H1 (cell line): ENCODE measurements around the gene DKC1.

Experiments
- CTCF ChIP-seq, 3 experiments: IDR thresholded peaks; 1 replicate in 2 of 3; 2 replicates in 1 of 3; pipeline versions ENCODE4 v1.5.1 to v1.6.1; 2011; ENCODE audit warnings: low read length in 3 of 3, mild to moderate bottlenecking in 3 of 3, inconsistent platforms in 2 of 3, low read depth in 1 of 3, moderate library complexity in 1 of 3; ENCODE audit not compliant: insufficient read depth in 1 of 3; ENCODE audit errors: control extremely low read depth in 1 of 3
- EP300 ChIP-seq, 2 experiments: IDR thresholded peaks; 1 replicate in 1 of 2; 2 replicates in 1 of 2; pipeline ENCODE4 v1.6.1; 2011 to 2012; ENCODE audit warnings: low read depth in 2 of 2, low read length in 2 of 2, mild to moderate bottlenecking in 2 of 2, borderline replicate concordance in 1 of 2, inconsistent platforms in 1 of 2, moderate library complexity in 1 of 2
- EZH2 ChIP-seq: fragments of 200-600 bp; sonication (generic); IDR thresholded peaks from 2 replicates; pipeline ENCODE4 v1.7.1; 2012; ENCODE audit warnings: low read depth, mild to moderate bottlenecking, moderate library complexity, low read length, inconsistent platforms; ENCODE audit not compliant: severe bottlenecking
- JUN ChIP-seq: IDR thresholded peaks from 2 replicates; pipeline ENCODE4 v1.6.1; 2011; ENCODE audit warnings: low read depth, mild to moderate bottlenecking, improper control_type of control experiment, low read length
- MAFK ChIP-seq: IDR thresholded peaks from 2 replicates; pipeline ENCODE4 v1.6.1; 2012; ENCODE audit warnings: low read depth, mild to moderate bottlenecking, improper control_type of control experiment, low read length
- POLR2A ChIP-seq, 2 experiments: IDR thresholded peaks; 1 replicate in 1 of 2; 2 replicates in 1 of 2; pipeline ENCODE4 v1.6.1; 2011; ENCODE audit warnings: low read depth in 2 of 2, low read length in 2 of 2, mild to moderate bottlenecking in 2 of 2; ENCODE audit errors: control extremely low read depth in 1 of 2
- ZNF274 ChIP-seq: IDR thresholded peaks from 2 replicates; pipeline ENCODE4 v1.7.0; 2012; ENCODE audit warnings: low read length, borderline replicate concordance; ENCODE audit errors: extremely low read depth
- TF ChIP-seq, protein P1 (sequence below): IDR thresholded peaks from 2 replicates; pipeline ENCODE4 v1.6.1; 2012; ENCODE audit warnings: inconsistent platforms

DNA sequence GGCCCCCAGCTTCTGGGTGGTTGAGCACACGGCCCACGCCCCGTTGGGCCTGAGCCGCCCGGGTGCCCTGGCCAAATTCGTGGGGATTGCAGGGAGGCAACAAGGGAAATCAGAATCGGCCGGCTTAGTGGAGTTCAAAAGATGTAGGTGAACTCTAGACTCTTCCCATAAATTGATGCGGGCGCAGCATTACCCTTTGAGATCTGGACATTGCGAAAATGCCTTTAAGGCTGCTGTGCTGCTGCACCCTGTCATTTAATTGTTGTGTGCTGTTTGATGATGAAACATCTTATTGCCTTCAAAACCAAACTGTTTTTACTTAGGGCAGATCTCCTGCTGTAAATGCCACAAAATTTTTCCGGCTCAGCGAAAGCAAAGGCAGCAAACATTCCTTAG lies 43.0 kb downstream of the DKC1 start:
- TF ChIP-seq MAFK (no peak), CTCF (IDR thresholded peaks at IDR 0.05; ENCODE audit: control extremely low read depth in 1 of 3, insufficient read depth in 1 of 3, low read depth in 1 of 3, low read length in 3 of 3) (no peak), EP300 (IDR thresholded peaks at IDR 0.05; ENCODE audit: borderline replicate concordance in 1 of 2, low read depth in 2 of 2, low read length in 2 of 2) (no peak), POLR2A (IDR thresholded peaks at IDR 0.05; ENCODE audit: control extremely low read depth in 1 of 2, low read depth in 2 of 2, low read length in 2 of 2) (no peak), JUN (no peak), ZNF274 (no peak), EZH2 (no peak)
- TF ChIP-seq, protein P1, sequence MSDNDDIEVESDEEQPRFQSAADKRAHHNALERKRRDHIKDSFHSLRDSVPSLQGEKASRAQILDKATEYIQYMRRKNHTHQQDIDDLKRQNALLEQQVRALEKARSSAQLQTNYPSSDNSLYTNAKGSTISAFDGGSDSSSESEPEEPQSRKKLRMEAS = no peak
